ENCODE results near the gene PYGM. TPM values are rescaled to one million over a fixed set of nuclear protein-coding genes. Genes with fewer than 3 reads are reported as not detected.

Gene PYGM
- total RNA-seq, 3 donors from 2014 or later: 2.0 to 21.1 (median 2.8) TPM

DNA sequence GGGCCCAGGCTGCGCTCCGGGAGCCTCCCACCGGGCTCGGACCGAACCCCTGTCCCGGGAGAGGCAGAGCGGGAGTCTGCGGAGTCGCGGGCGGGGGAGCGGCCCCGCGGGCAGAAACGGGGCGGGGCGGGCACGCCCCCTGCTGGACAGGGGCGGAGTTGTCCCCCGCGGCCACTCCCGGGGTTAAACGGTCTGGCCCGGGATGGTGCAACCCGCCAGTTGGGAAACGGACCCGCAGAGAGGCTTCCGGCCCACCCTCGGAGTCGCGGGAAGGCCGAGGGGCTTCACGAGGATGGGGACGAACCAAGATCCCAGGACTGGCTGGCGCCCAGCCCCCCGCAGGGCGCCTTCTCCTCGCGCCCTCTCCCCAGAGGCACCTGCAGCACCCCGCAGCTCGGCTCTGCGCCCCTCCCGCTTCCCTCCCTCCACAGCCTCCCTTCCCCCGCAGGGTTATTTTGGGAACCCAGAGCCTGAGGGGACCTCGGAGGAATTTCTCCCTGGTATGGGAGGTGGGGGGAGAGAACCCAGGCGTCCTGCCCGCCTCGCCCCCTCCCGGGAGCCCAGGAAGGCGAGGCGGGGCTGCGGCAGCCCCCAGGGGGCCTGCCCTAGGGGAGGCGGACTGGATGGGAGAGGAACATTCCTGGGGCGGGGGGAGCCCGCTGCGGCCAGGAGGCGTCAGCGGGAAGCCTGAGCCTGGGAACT lies 16.7 kb downstream of the PYGM start:
- TF ChIP-seq, protein P1, sequence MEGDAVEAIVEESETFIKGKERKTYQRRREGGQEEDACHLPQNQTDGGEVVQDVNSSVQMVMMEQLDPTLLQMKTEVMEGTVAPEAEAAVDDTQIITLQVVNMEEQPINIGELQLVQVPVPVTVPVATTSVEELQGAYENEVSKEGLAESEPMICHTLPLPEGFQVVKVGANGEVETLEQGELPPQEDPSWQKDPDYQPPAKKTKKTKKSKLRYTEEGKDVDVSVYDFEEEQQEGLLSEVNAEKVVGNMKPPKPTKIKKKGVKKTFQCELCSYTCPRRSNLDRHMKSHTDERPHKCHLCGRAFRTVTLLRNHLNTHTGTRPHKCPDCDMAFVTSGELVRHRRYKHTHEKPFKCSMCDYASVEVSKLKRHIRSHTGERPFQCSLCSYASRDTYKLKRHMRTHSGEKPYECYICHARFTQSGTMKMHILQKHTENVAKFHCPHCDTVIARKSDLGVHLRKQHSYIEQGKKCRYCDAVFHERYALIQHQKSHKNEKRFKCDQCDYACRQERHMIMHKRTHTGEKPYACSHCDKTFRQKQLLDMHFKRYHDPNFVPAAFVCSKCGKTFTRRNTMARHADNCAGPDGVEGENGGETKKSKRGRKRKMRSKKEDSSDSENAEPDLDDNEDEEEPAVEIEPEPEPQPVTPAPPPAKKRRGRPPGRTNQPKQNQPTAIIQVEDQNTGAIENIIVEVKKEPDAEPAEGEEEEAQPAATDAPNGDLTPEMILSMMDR (IDR thresholded peaks at IDR 0.05): peak; percentile 92
- intact Hi-C loops (cut with DNase I, micrococcal nuclease): no loop called here
- H3K4me3 ChIP-seq: peak overlapping the region; percentile 11
- peak; percentile 73 to 85 (median 85) for DNase-seq
- peak; percentile 75 for ATAC-seq
- H3K36me3 ChIP-seq (ENCODE audit: low read depth): no peaks in the 10 kb centered on the region
- peaks cover 28% of the 10 kb centered on the region for H3K4me1 ChIP-seq (ENCODE audit: low read depth)
- no peaks in the 10 kb centered on the region for H3K9me3 ChIP-seq

DNA sequence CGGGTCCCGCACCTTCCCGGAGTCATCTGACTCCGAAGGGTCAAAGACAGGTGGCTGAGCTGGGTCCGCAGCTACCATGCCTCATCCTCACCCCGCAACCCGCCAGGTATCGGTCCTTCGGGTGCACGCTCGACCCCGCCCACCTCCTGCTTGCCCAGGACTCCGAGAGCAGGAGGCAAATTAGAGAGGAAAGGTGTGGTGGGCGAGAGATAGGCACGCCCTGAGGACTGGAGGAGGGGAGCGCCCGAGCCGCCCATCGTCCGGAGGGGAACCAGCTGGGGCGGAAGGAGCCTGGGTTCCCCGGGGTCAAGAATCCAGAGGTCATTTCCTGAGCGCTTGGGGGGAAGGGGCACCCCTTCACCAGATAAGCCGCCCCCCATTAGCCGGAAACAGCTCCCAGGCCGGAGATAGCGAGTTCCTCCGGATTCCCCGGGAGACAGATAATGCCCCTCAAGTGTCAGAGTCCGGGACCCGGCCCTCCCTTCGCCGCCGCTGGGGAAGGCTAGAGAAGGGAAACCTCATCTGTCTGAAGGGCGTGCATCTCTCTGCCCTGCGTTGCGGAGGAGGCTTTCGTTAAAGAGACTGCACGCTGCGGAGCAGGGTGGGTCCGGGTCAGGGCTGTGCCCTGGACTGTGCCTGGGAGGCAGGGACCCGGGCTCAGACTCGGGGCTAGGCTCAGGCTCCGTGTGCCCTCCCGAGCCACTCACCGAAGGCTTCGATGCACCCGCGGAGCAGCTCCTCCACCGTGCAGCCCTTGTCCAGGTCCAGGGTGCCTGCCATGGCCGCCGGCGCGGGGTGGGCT lies 17.5 kb downstream of the PYGM start:
- intact Hi-C loops (cut with DNase I, micrococcal nuclease): no loop called here
- Histone ChIP-seq H3K9me3 (no peaks in the 10 kb centered on the region), H3K4me3 (peak overlapping the region; percentile 11), H3K36me3 (ENCODE audit: low read depth) (no peaks in the 10 kb centered on the region), H3K4me1 (ENCODE audit: low read depth) (peaks cover 28% of the 10 kb centered on the region)
- DNase-seq: peak in 1 of 3 donors; percentile 74
- TF ChIP-seq, protein P1 (IDR thresholded peaks at IDR 0.05): no peak
- peak; percentile 13 for ATAC-seq

DNA sequence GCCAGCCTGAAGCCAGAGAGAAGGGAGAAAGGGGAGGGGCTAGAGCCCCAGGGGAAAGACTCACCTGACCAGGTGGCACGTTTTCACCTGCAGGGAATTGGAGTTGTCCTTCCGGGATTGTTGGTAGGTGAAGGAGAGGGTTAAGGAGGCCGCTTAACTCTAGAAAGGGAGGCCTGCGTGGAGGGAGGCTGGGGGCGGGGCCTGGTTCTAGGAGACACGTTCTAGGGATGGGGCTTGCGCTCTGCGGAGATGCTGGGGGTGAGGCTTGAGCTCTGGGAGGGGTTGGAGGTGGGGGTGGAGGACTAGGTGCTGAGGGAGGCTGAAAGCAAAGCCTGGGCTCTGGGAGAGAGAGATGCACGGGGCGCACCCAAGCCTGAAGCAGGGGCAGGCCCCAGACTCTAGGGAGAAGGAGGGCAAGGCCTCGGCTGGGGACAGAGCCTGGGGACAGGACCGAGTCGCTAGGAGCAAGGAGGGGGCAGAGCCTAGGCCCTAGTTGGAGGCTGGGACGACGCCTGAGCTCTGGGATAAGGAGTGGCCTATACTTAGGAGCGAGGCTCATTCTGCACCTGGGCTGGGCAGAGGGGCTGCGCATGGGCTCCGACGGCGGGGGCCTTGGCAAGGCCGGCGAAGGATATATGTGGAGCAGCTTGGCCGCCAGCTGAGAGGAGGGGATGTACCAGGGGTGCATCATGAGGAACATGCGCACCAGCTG lies 18.2 kb downstream of the PYGM start:
- intact Hi-C loops (cut with DNase I, micrococcal nuclease): no loop called here
- TF ChIP-seq, protein P1 (IDR thresholded peaks at IDR 0.05): no peak
- DNase-seq: peak in 1 of 3 donors; percentile 50
- Histone ChIP-seq H3K4me1 (ENCODE audit: low read depth) (peaks cover 28% of the 10 kb centered on the region), H3K4me3 (no peak overlapping the region), H3K36me3 (ENCODE audit: low read depth) (no peaks in the 10 kb centered on the region), H3K9me3 (no peaks in the 10 kb centered on the region)
- ATAC-seq: no peak

DNA sequence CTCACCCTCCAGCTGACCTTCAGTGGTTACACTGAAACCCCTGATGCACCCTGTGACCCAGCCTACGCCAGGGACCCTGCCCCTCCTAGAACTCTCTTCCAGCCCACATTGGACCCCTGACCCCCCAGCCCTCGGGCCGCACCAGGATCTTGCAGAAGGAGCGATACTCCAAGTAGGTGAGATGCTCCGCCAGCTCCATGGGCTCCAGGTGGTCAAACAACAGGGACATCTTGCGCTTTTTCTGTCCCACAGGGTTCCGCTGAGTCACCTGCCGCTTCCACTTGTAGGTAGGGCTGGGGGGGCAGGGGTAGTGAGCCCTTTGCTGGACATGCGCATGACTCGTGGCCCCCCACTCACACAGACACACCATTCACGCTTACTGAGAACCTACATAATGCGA lies 19.9 kb downstream of the PYGM start:
- Histone ChIP-seq H3K9me3 (no peaks in the 10 kb centered on the region), H3K4me3 (no peak overlapping the region), H3K36me3 (ENCODE audit: low read depth) (no peaks in the 10 kb centered on the region), H3K4me1 (ENCODE audit: low read depth) (peaks cover 23% of the 10 kb centered on the region)
- no peak for DNase-seq
- TF ChIP-seq, protein P1 (IDR thresholded peaks at IDR 0.05): no peak
- ATAC-seq: no peak
- intact Hi-C loops (cut with DNase I, micrococcal nuclease): no loop called here

DNA sequence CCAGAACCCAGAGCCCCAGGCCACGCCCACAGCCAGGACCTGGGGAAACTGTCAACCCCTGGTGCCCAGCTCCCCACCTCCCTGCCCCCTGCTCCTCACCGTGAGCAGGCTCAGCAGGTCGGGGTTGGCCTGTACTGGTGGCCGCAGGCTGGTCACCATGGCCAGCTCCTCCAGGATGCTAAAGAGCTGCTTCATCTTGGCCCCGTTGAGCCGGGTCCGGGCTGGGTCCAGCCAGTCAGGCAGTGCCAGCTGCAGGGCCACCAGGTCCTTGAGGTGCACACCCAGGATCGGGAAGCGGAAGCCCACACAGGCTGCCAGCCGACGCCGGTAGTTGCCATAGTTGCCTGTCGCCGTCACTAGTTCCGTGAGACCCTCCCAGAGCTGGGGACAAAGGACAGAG lies 23.1 kb downstream of the PYGM start:
- DNase-seq (no peak), ATAC-seq (no peak)
- intact Hi-C loops (cut with DNase I, micrococcal nuclease): no loop called here
- no peaks in the 10 kb centered on the region for H3K36me3 ChIP-seq (ENCODE audit: low read depth)
- H3K9me3 ChIP-seq: no peaks in the 10 kb centered on the region
- TF ChIP-seq, protein P1 (IDR thresholded peaks at IDR 0.05): no peak
- no peak overlapping the region for H3K4me3 ChIP-seq
- no peaks in the 10 kb centered on the region for H3K4me1 ChIP-seq (ENCODE audit: low read depth)

Data from mucosa of descending colon (tissue), 3 donors.